ENCODE results near the gene RPL26. TPM values are rescaled to one million over a fixed set of nuclear protein-coding genes. Genes with fewer than 3 reads are reported as not detected.
"Not testable (repeated sequence)": the region's sequence is repeated elsewhere in the genome, so short reads cannot be mapped to it uniquely, and the experiment has no call there.

Gene RPL26
- total RNA-seq, 1 donor from 2014 or later = 4,449 TPM

DNA sequence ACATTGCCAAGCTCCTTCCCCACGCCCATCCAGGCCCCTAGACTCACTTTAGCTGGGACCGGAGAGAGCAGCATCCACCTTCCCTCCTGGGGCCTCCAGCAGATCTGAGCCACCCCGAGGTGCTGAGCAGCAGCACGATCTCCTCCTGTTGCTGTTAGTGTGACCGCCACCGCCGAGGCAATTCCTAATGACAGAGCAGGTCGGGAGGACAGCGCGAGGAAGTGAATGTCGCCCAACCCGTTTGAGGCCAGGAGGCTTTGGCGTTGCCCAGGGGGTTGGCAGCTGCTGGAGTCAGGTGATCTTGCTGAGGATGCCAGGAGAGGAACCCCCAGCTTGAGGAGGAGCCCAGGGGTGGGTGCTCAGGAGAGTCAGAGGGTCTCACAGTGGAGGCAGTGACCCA lies 14.6 kb upstream of the RPL26 start, which contains the start of gene RNF222:
TSS of gene RNF222 (minus strand) at position 192 of the 400 bp plus-strand sequence. CDS start 4,366 bp downstream, outside the sequence.
- no peak for FAIRE-seq

DNA sequence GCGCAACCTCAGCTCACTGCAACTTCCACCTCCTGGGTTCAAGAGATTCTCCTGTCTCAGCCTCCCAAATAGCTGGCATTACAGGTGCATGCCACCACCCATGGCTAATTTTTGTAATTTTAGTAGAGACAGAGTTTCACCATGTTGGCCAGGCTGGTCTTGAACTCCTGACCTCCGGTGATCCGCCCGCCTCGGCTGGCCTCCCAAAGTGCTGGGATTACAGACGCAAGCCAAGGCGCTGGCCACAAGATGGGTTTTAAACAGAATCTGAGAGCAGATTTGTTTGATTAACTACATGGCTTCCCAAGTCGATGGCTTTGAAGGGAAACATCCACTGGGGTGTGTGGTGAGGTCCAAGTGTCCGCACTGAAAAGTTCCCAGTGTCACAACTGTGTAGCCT lies 11.5 kb upstream of the RPL26 start:
- FAIRE-seq; DNase-seq (ENCODE audit: low spot score in 2 of 2): not testable (repeated sequence)

More for the DNA sequence above, 14.6 kb upstream of the RPL26 start, which contains the start of gene RNF222:
- no peak for DNase-seq (ENCODE audit: low spot score in 2 of 2)

DNA sequence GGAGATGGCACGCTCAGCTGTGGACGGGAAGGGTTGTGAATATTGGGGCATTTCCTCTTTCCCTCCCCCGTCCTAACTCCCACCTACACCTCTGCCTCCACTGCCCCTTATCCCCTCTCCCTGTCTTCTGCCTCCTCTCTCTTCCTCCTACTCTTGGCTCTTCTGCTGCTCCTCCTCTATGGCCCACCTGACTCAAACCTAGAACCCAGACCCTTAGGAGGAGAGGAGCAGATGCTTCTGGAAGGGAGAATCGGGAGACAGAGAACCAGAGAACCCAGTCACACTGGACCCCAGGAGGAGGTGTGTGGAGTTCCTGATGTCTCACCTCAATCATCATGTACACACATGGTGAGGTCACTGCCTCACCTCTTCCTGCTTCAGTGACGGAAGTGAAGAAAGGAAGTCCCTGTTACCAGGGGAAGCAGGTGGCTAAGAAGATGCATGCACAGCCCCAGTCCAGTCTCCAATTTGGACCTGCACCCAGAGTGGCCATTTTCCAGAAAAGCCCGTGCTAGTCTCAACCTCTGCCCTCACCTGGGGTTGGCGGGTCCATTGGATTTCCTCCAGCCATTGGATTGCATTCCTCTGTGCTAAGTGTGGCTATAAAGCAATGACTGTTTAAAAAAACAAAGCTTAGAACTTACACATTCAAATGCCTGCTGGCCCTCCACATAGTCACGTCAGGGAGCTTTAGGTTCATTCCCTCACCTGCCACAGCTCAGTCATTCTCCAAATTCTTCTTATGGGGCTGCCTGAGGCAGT lies 10.7 kb upstream of the RPL26 start:
- FAIRE-seq (no peak), DNase-seq (ENCODE audit: low spot score in 2 of 2) (no peak)

DNA sequence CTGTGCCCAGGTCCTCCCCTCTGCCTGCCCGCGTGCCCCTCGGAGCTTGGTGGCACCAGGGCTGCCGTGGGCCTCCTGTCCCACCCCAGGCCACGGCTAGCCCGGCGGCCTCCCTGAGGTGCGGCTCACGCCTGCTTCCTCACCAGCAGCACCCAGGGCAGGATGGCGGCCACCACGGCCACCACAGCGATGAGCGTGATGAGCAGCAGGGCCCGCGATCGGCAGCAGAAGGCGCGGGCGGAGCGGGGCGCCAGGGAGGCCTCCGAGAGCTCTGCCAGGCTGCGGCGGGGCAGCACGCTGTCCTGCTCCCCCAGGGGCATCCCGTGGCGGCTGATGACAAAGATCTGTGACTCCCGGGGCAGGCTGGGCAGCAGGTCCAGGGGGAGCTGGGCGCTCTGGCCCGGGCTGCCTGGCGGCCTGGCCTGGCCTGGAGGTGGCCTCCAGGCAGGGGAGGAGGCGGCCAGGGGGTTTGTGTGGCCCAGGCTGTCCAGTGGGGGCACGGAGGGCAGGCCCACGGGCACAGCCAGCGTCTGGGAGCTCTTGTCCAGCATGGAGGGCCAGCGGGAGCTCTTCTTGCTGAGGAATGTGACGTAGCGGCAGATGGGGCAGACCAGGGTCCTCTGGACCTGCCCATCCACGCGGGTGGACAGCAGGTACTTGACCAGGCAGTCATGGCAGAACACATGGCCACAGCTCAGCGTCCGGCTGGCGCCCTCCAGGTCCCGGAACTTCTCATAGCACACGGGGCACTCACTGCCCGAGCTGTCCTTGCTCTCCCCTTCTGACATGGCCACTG lies 9.9 kb upstream of the RPL26 start:
- FAIRE-seq (no peak), DNase-seq (ENCODE audit: low spot score in 2 of 2) (no peak)

GRCh38 chr17:8392274-8392673 lies 9.3 kb upstream of the RPL26 start:
- DNase-seq (ENCODE audit: low spot score in 2 of 2) = no peak
- FAIRE-seq = no peak

DNA sequence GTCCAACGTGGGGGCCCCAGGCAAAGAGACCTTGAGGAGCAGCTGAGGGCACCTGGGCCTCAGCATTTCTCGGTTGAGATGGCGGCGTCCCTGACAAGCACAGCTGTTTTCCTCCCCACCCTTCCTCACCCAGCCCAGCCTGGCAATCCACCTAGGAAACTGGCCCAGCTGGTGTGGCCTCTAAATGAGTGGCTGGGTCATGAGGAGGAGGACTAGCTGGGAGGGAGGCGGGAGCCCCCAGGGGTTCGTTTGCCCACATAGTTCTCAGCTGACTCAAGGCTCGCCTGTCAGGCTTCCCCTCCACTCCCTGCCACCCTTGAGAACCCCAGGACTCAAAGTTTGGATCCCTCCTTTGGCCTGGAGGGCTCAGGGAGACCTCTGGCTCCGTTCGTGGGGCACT lies 8.7 kb upstream of the RPL26 start:
- DNase-seq (ENCODE audit: low spot score in 2 of 2) (no peak), FAIRE-seq (no peak)

- FAIRE-seq (no peak), DNase-seq (ENCODE audit: low spot score in 2 of 2) (no peak)
These were observed 5.1 kb upstream of the RPL26 start for GRCh38 chr17:8387914-8388651.

DNA sequence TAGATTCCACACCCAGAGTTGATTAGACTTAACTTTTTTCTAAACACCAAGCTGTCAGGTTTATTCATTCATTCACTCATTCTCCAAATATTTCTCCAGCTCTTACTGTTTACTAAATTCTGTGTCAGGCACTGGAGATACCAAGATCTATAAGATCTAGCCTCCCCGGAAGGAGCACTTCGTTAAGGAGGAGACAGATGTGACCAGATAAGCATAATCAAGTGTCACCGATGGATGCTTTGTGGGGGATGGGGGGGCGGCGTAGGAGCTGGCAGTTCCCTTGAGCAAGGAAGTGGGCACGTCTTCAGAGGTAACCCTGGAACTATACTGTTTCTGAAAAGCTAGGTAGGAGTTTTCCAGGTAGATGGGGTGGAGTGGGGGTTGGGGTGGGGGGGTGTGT lies 3.8 kb upstream of the RPL26 start:
- DNase-seq (ENCODE audit: low spot score in 2 of 2) (no peak), FAIRE-seq (no peak)

DNA sequence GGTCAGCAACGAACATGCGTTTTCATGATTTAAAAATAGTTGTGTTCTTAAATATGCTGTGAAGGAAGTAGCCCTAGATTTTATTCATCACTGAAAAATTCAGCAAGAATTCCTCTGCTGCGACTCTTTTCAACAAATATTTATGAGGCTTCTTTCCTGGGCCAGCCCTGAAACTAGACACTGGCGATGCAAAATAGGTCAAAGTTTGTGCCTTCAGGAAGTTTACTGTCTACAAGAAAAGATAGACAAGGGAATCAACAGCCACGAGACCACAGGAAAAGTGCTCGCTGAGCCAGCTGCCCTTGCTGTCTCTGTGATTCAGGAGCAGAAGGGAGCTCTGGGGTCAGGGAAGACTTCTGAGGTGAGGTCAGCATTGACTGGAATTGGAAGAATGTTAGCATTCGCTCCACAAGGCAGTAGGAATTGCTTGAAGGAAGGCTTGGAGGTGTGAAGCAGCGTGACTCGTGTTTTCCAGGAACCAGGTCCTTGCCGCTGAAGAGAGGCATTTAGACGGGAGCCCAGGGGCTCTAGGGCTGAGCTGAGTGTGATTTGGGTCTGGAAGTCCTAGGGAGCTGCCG lies 1.9 kb upstream of the RPL26 start:
- DNase-seq (ENCODE audit: low spot score in 2 of 2) (no peak), FAIRE-seq (no peak)

DNA sequence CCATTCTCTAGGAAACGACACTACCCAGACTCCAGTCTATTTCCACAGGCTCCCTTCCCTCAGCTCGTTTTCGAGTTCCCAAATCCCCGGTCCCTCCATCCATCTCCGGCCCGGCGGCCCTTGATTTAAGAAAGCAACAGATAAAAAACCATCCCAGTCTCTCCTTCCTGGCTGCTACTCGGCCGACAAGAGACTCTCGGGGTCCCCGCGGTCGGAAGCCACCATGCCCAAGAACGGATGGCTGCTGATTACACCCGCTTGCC lies 182 bp downstream of the RPL26 start:
- FAIRE-seq = no peak
- no peak for DNase-seq (ENCODE audit: low spot score in 2 of 2)

GRCh38 chr17:8382052-8382879 lies 727 bp downstream of the RPL26 start:
- FAIRE-seq = no peak

DNA sequence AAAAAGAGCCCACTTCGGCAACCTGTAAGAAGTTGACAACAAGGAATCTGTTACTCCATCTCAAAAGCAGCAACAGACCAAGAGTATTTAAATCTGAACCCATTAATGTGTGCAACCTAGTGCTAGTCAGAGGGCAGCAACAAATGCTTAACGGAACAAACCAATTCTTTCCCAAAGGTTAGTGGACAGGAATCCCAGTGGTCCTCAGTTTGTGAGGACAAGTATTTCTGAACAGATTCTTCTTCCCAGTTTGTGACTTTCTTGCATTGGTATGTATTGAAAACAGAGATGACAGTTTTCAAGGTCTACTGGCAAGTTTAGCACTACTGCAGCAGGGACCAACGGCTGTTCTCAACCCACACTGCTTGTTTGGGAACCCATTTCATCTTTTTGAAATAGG lies 2.9 kb downstream of the RPL26 start:
- no peak for DNase-seq (ENCODE audit: low spot score in 2 of 2)
- FAIRE-seq = no peak

More at GRCh38 chr17:8382052-8382879, 727 bp downstream of the RPL26 start:
- DNase-seq (ENCODE audit: low spot score in 2 of 2) = no peak

- DNase-seq (ENCODE audit: low spot score in 2 of 2); FAIRE-seq: not testable (repeated sequence)
These were observed 4.9 kb downstream of the RPL26 start for GRCh38 chr17:8378117-8378516.

DNA sequence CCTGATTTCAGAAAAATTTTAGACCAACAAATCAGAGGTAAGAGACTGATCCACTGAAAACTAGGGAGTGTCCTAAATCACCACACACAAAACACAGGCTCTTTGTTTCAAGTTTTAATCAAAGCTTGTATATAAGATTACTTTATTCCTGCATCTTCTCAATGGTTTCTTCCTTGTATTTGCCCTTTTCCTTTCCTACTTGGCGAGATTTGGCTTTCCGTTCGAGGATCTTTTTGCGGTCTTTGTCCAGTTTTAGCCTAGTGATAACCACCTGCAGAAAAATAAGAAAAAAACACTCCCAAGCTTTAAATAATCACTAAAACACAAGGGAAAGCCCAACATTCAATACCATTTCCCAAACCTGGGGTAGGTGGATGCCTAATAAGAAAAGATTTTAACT lies 5.6 kb downstream of the RPL26 start:
- DNase-seq (ENCODE audit: low spot score in 2 of 2) = no peak
- FAIRE-seq = no peak

- DNase-seq (ENCODE audit: low spot score in 2 of 2) (peak; percentile 89 to 97), FAIRE-seq (no peak)
These were observed 6.5 kb downstream of the RPL26 start, which contains the start of gene KRABD2 for GRCh38 chr17:8376271-8377067. KRABD2 (minus strand) TSS chr17:8376704.

DNA sequence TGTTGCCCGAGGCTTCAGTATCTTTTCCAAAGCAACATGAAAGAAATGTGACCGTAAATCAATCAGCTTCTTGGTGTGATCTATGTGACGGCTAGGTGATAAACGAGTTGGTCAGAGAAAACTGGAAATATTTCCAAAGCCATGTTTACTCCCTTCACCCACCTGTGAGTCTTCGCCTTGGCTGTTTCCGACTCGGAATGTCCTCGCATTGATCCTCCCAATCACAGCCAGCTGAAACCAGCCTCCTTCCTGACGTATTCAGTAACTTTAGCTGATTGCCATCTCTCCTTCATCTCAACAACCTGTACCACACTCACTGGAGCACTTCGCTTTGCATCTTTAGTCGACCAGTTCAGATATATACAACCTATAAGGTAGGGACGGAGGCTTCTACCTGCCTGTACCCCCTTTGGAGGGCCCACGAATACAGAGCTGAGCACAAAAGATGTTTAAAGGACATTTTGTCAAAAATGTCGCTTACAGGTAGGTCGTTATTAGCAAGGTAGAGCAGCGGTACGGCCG lies 7.2 kb downstream of the RPL26 start:
- DNase-seq (ENCODE audit: low spot score in 2 of 2) (peak; percentile 47 to 53), FAIRE-seq (no peak)

- FAIRE-seq = not testable (repeated sequence)
These were observed 9.1 kb downstream of the RPL26 start for GRCh38 chr17:8373856-8374255.

DNA sequence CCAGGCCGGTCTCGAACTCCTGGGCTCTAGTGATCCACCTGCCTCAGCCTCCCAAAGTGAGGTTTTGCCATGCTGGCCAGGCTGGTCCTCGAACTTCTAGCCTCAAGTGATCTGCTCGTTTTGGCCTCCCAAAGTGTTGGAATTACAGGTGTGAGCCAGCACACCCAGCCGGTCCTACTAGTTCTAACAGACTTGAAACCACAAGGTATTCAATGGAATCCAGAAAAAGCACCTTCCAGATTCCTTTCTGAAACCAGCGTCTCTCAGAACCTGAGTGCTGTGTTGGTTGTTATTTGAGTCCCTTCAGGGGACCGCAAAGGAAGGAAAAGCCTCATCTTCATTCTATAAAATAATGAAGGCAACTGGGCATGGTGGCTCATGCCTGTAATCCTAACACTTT lies 10.6 kb downstream of the RPL26 start:
- no peak for FAIRE-seq
- DNase-seq (ENCODE audit: low spot score in 2 of 2) = no peak

More at GRCh38 chr17:8373856-8374255, 9.1 kb downstream of the RPL26 start:
- DNase-seq (ENCODE audit: low spot score in 2 of 2) = not testable (repeated sequence)

DNA sequence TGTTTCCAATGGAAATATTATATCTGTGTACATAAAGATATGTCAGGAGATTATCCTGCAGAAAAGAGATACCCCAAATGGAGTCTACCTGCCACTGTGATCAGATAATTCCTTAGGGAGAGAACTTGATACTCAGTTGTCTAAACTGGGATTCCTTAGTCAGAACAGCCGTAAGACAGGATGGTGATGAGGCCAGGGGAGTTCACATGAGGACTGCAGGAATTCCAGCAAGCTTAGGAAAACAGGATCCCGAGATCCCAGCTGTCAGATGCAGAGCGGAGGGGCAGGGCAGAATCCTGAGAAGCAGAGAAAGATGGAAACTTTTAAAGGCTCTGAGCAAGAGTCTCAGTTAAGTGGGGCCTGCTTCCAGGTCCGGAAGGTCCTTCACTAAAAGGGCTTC lies 11.2 kb downstream of the RPL26 start:
- FAIRE-seq (no peak), DNase-seq (ENCODE audit: low spot score in 2 of 2) (no peak)
